ENCODE results near the gene EMILIN3. TPM values are rescaled to one million over a fixed set of nuclear protein-coding genes. Genes with fewer than 3 reads are reported as not detected.

Gene EMILIN3
- total RNA-seq, 1 experiment from 2014 or later: 5.9 TPM

GRCh38 chr20:41394931-41395666, 28.5 kb upstream of the EMILIN3 start:
- Histone ChIP-seq H2AFZ (ENCODE audit: low read length) (no peak overlapping the region), H4K8ac (replicated peaks; ENCODE audit: insufficient read length, low read depth, low read length) (no peak overlapping the region), H3K27me3 (ENCODE audit: insufficient read depth, low read length) (no peaks in the 10 kb centered on the region), H2BK5ac (ENCODE audit: insufficient read length, low read length) (no peak overlapping the region), H3K27ac (ENCODE audit: insufficient read length, low read depth, low read length) (no peak overlapping the region), H3K23me2 (ENCODE audit: insufficient read length, low read depth, low read length, poor library complexity, severe bottlenecking) (no peaks in the 10 kb centered on the region), H4K5ac (ENCODE audit: insufficient read length, low read depth, low read length) (no peak overlapping the region), H3K18ac (ENCODE audit: insufficient read length, low read depth, low read length) (no peak overlapping the region), H3K79me1 (ENCODE audit: insufficient read depth, low read depth, low read length, poor library complexity, severe bottlenecking) (no peaks in the 10 kb centered on the region), H3K14ac (ENCODE audit: insufficient read depth, low read length) (no peak overlapping the region), H2AK5ac (ENCODE audit: insufficient read length, low read length) (no peak overlapping the region), H3K4me1 (ENCODE audit: insufficient read depth, low read length) (peaks cover 8% of the 10 kb centered on the region; the same call in 1 of the 2 replicates), H2BK120ac (ENCODE audit: low read depth, low read length, poor library complexity, severe bottlenecking) (no peak overlapping the region), H3K23ac (ENCODE audit: insufficient read length, low read depth, low read length) (no peak overlapping the region), H2BK12ac (ENCODE audit: insufficient read length, low read depth, low read length) (no peak overlapping the region), H2BK15ac (ENCODE audit: low read depth, low read length) (no peak overlapping the region), H3K56ac (ENCODE audit: insufficient read length, low read depth, low read length) (no peak overlapping the region), H4K91ac (ENCODE audit: insufficient read length, low read depth, low read length) (no peak overlapping the region), H3K4ac (ENCODE audit: low read depth, low read length) (no peak overlapping the region), H3K79me2 (ENCODE audit: insufficient read depth, low read length) (no peaks in the 10 kb centered on the region), H3K4me2 (ENCODE audit: insufficient read depth, insufficient read length, low read length) (no peak overlapping the region), H3T11ph (ENCODE audit: low read length) (no peak overlapping the region), H2BK20ac (ENCODE audit: low read depth, low read length, poor library complexity, severe bottlenecking) (no peak overlapping the region), H3K9me3 (ENCODE audit: control insufficient read depth, low read depth, low read length) (no peaks in the 10 kb centered on the region), H3K9ac (ENCODE audit: extremely low read depth, insufficient read length, low read length) (no peak overlapping the region), H4K20me1 (ENCODE audit: control insufficient read depth, insufficient read depth, insufficient read length) (no peaks in the 10 kb centered on the region)
- WGBS (ENCODE audit: extremely low coverage, insufficient read length, low lambda C conversion rate): no CpG with 5 or more reads among the region's 9 CpGs
- Mint-ChIP-seq H3K4me3 (no peak overlapping the region), H3K27me3 (ENCODE audit: low read depth) (no peaks in the 10 kb centered on the region; the same call in 1 of the 2 replicates), H3K27ac (no peak overlapping the region; a peak in 1 of 7 replicates), H3K4me1 (peaks cover 19 to 22% of the 10 kb centered on the region in 2 experiments), H3K9me3 (no peaks in the 10 kb centered on the region), H3K36me3 (ENCODE audit: insufficient read depth in 1 of 3, low read depth in 3 of 3) (no peaks in the 10 kb centered on the region)
- no peak for TF ChIP-seq CTCF (conservative IDR thresholded peaks at IDR 0.05)
- no peak for DNase-seq
